A204.1 (cell line): ENCODE results near the gene KCND3.

Experiments
- FAIRE-seq: peaks from 2 replicates; lab custom pipeline; 2012; peaks lifted over from hg19 to GRCh38; lab: Jason Lieb, UNC

KCND3 gene

DNA sequence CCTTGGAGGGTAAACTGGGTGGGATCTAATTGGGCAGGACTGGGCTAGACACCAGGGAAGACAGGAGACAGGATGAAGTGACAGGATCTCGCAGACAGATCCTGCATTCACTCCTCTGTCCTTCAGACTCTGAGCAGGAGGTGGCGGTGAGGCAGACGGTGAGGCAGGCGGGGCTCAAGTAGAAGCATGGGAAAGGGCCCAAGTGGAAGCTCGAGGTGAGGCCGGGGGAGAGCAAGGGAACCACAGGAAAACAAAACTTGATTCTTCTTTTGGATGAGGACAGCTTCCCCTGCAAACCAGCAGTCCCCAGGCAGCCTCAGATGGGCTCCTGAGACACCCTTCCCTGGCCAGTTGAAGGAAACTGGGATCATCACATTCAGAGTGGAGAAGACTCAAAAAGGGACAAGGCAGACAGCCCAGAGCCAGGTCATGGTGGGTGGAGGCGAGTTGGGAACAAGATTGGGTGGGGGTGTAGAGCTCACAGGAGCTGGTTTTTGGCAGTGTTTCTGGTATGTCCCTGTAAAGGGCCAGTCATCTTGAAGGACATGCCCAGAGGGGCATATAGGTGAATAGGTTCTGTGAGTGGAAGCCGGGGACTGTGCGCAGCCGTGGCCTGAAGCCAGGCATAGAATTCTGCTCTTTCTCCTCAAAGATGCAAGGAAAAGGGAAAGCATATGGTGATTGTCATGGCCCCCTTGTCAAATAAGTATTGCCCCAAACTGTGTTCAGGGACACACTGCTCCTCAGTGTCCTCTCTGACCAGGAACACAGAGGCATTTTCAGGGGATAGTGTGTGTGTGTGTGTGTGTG is 268.3 kb downstream of the KCND3 start:
- no peak for FAIRE-seq
